Measurements from ENCODE around the gene PDHX.
"Not testable (repeated sequence)": the region's sequence is repeated elsewhere in the genome, so short reads cannot be mapped to it uniquely, and the experiment has no call there.

PDHX gene

DNA sequence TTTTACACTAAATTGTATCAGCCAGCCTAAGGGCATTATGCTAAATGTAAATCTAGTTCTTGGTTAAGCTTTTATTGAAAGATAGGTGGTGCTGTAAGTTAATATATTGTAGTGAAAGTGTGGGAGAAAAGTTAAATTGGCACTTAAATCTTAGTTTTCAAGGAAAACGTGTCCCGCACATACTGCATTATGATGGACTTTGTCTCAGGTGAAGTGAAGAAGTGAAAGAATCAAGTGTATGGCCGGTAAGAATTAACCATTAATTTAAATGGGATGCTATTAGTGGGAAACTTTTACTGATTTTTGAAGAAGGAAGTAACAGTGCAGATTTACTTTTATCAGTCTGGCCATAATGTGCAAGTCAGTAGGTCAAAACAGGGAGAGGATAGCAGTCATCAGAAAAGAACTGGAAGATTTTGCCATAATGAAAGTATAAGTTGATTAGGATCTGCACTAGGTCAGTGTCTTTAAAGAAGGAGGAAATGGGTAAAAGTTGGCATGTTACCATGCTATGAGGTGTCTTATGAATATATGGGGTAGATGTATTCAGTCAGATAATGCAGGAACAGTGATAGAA, 81.6 kb downstream of the PDHX start:
- no peak for DNase-seq

- no peak for DNase-seq
Measured at GRCh38 chr11:34999453-34999852, 83.0 kb downstream of the PDHX start.

DNA sequence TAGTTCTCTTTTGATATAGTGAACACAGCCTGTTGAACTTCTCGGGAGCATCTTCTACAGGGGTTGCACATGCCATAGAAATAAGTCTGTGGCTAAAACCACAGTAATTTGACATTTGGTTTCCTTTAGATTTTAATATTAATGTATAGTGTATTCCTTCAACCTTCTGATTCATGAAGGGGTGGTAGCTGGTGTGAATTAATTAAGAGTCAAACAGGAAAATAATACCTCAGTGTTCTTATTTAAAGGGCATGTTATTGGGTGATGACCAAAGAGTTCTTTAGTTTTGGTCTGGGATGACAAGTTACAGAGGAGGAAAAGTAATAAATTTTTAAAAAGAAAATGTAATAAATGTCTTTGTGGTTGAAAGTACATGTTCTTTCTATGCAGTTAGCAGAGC, 86.8 kb downstream of the PDHX start:
- no peak for DNase-seq

DNA sequence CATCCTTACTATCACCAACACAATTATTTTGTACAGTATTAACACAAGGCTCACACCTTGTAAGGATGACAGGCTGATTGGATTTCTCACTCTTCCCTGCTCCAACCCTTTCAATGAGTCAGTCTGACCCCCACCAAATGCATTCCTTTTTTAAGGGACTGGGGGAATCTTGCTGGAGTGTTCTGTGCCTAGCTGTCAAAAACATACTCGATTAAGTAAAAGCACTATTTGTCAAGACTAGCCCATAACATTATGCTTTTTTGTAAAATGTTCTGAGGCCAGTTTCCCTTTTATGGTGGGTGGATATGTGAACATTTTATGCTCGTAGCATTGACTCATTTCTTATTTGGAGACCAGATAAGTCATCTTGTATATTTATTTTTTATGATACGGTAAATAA, 87.2 kb downstream of the PDHX start:
- DNase-seq: no peak

GRCh38 chr11:35005141-35005780, 88.8 kb downstream of the PDHX start:
- DNase-seq: no peak

- no peak for DNase-seq
Measured at GRCh38 chr11:35006389-35007128, 90.1 kb downstream of the PDHX start.

- DNase-seq: no peak
Measured at GRCh38 chr11:35007277-35007676, 90.9 kb downstream of the PDHX start.

- no peak for DNase-seq
Measured at GRCh38 chr11:35009191-35009943, 92.9 kb downstream of the PDHX start.

DNA sequence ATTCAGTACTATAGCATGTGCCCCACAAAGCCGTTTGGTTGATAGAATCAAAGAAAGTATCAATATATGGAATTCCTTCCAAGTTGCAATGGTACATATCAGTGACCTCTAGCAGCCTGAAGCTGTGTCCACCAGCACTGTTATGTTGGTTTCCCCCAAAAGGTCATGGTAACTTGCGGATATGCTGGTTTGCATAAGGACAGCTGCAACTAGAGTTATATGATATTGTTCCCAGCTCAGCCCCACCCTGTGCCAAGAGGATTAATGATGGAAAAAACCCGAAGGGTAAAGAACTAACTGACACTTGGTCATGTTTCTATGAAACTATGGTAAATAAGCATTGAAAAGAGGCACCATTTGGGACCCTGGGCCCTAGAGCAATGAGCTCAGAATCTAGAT, 93.5 kb downstream of the PDHX start:
- no peak for DNase-seq

GRCh38 chr11:35010654-35011053, 94.2 kb downstream of the PDHX start:
- DNase-seq: no peak

- no peak for DNase-seq
Measured at GRCh38 chr11:35011389-35011788, 95.0 kb downstream of the PDHX start.

DNA sequence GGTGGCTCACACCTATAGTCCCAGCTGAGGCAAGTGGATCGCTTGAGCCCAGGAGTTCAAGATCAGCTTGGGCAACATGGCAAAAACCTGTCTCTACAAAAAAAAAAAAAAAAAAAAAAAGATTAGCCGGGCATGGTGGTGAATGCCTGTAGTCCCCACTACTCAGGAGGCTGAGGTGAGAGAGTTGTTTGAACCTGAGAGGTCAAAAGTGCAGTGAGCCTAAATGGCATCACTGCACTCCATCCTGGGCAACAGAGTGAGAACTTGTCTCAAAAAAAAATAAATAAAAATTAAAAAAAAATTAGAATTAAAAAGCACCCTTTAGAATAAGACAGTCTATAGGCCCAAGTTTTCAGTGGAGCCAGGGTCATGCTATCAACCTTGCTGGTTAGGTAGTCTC, 95.5 kb downstream of the PDHX start:
- no peak for DNase-seq

GRCh38 chr11:35012467-35013191, 96.2 kb downstream of the PDHX start:
- DNase-seq: no peak

- no peak for DNase-seq
Measured at GRCh38 chr11:35013514-35014233, 97.3 kb downstream of the PDHX start.

GRCh38 chr11:35014346-35014745, 97.9 kb downstream of the PDHX start:
- no peak for DNase-seq

GRCh38 chr11:35015621-35016387, 99.4 kb downstream of the PDHX start:
- no peak for DNase-seq

DNA sequence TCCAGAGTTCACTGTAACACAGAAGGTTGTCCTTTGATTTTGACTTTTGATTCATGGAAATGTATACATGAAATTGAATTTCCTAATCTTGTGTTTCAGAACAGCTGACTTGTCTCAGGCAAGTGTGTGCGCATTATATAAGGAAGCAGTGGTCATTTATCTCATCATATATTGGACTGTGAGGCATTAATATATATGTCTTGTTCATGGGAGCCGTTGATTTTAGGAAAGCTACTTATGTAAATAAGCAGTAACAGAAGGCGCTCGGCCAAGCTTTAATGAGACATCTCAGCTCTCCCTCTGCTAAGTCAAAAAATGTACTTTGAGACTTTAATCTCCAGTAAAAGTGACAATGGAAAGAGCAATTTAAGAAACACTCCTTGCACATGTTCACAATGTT, 100.5 kb downstream of the PDHX start:
- DNase-seq: no peak

DNA sequence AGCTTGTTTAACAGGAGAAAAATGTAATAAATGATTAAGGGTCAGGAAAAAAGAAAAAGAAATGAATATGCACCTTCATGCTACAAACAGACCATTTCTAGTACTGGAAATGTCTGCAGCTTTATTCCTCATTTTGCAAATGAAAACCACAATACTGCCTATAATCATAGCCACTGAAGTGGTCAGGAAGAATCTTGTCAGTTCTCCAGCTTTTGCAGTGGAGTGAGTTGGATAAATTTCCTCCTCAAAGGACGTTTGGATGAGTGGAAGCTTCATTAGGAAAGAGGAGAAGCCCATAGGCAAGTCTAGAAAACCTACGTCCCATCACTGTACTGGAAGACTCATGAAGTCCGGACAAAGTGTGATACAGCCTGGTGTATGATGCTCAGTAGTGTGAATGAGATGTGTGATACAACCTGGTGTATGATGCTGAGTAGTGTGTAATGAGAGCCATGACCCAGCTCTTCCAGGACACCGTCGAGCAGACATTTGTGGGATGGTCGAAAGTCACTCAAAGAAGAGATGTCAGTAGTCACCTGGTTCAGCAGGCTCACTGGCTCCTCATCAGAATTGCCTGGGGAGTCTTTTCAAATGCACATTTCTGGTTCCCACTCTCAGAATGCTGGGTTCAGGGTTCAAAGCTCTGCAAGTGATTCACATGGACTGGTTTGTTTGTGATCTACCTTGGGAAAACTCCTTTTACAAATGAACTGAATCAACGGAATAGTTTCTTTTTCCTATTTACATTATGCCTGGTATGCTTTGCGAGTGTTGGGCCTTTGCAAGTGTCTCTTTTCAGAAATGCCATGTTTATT, 101.3 kb downstream of the PDHX start:
- no peak for DNase-seq

GRCh38 chr11:35021589-35021988, 105.2 kb downstream of the PDHX start:
- no peak for DNase-seq

GRCh38 chr11:35023940-35024339, 107.5 kb downstream of the PDHX start:
- DNase-seq: not testable (repeated sequence)

- not testable (repeated sequence) for DNase-seq
Measured at GRCh38 chr11:35028007-35028406, 111.6 kb downstream of the PDHX start.

Data from NCI-H510A treated with DMSO at 0.1 percent for 48 hours (cell line).